Esophagus squamous epithelium (tissue), 5 donors: ENCODE results near the gene ADGRE3. TPM values are rescaled to one million over a fixed set of nuclear protein-coding genes. Genes with fewer than 3 reads are reported as not detected.

Experiments used
- DNase-seq: peaks from one replicate; lab custom pipeline; 2025; lab: John Stamatoyannopoulos, UW
- H3K27ac ChIP-seq, 4 donors: fragments of 200-600 bp; sonication (generic); one replicate each; pipeline ENCODE4 v1.5.1; 2016 to 2019; ENCODE audit warnings: mild to moderate bottlenecking in 1 of 4
- H3K27me3 ChIP-seq, 4 donors: fragments of 200-600 bp; sonication (generic); 1 replicate in 3 of 4; 2 replicates in 1 of 4; pipeline versions ENCODE4 v1.5.1 to v1.6.0; 2017 to 2021; ENCODE audit warnings: antibody characterized with exemption in 1 of 4
- H3K36me3 ChIP-seq, 3 donors: fragments of 200-600 bp; sonication (generic); one replicate each; pipeline ENCODE4 v1.5.1; 2016 to 2019
- H3K4me1 ChIP-seq, 3 donors: fragments of 200-600 bp; sonication (generic); one replicate each; pipeline ENCODE4 v1.5.1; 2017 to 2019
- H3K4me3 ChIP-seq, 4 donors: fragments of 200-600 bp; sonication (generic); 1 replicate in 3 of 4; 2 replicates in 1 of 4; pipeline ENCODE4 v1.5.1; 2016 to 2019; ENCODE audit warnings: mild to moderate bottlenecking in 2 of 4, moderate library complexity in 1 of 4
- H3K9me3 ChIP-seq, 3 donors: fragments of 200-600 bp; sonication (generic); one replicate each; pipeline ENCODE4 v1.5.1; 2016 to 2019
- CTCF ChIP-seq, 6 experiments: fragments of 450-650 bp in 4 of 6; fragments of 200-600 bp in 2 of 6; sonication (generic) in 2 of 6; IDR thresholded peaks; one replicate each; pipeline ENCODE4 v1.5.1; 2016 to 2019; ENCODE audit warnings: antibody characterized with exemption in 6 of 6, mild to moderate bottlenecking in 4 of 6, moderate library complexity in 4 of 6
- POLR2A ChIP-seq, 4 donors: fragments of 450-650 bp; IDR thresholded peaks; one replicate each; pipeline ENCODE4 v1.6.1; 2017; ENCODE audit warnings: antibody characterized with exemption in 4 of 4, mild to moderate bottlenecking in 4 of 4, moderate library complexity in 3 of 4
- WGBS, 2 donors: methylation state at CpG; one replicate each; pipeline ENCODE4 v1.1.5; 2018; 5-methylcytosine and 5-hydroxymethylcytosine counted together
- intact Hi-C: fragments of 100-400 bp; cut with DNase I; formaldehyde crosslinking; loops from one replicate; pipeline ENCODE4 v1.15.0; 2022
- total RNA-seq, 4 donors: library from RNA; depleted of rRNA; stranded (reverse); fragments of >200 nt; gene quantifications; one replicate each; pipeline ENCODE4 v1.1.0, GENCODE V29; 2016
- donor health status: DM: yes; HTN: yes; CAD: no.

ADGRE3 gene
- total RNA-seq, 4 donors from 2014 or later, result 0.29 TPM; not detected in 3

DNA sequence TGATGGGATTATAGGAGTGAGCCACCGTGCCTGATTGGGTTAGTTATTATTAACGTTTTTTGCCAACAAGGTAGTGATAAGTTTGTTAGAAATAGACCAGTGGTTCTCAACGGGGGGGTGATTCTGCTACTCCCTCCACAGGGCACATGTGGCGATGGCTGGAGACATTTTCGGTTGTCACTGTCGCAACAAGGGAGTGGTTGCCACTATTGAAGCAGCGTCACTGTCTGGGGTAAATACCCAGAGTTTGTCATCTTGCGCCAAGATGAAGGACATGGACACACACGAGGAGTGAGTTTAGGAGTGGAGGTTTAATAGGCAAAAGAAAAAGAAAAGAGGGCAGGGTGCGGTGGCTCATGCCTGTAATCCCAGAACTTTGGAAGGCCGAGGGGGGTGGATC, 18.9 kb downstream of the ADGRE3 start:
- 62 to 66% methylated on average over 10 to 11 of the region's 11 CpGs for WGBS, 2 donors
- H3K4me1 ChIP-seq, result no peaks in the 10 kb centered on the region
- no peak for DNase-seq
- no peaks in the 10 kb centered on the region for H3K9me3 ChIP-seq
- H3K27ac ChIP-seq, result no peak overlapping the region
- H3K4me3 ChIP-seq, result no peak overlapping the region
- H3K36me3 ChIP-seq, result no peaks in the 10 kb centered on the region
- H3K27me3 ChIP-seq, result peaks cover 0 to 22% (median 0%) of the 10 kb centered on the region in 4 donors
- intact Hi-C loops, result no loop called here
- TF ChIP-seq POLR2A (IDR thresholded peaks at IDR 0.05) (no peak), CTCF (IDR thresholded peaks at IDR 0.05) (no peak)

DNA sequence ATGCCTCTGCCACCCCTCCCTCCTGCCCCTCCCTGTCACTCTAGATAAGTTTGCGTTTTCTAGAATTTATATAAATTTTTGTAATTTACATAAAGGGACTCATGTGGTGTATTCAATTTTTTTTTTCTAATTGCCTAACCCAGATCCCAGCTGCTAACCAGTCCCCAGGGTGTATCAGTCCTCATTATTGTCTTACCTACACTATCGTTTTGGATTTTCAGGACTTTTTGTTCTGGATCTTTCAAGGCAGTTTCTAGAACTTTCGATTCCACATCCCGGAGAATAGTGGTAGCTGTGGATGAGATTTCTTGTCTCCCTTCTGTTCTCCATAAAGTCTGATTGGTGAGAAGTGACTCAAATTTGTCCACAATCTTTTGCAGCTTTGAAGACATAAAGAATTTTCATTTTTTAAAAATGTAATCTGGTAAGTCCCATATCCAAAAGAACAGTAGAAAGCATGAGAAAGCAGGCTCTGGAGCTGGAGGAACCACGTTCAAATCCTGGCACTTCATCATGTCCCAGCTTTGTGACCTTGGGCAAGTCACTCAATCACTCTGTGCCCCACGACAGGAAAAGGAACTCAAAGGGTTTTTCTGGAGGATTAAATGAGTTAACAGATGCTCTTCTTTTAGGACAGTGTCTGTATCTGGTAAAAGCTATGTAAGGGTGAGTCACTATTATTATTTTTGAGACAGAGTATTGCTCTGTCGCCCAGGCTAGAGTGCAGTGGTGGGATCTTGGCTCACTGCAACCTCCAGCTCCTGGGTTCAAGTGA, 19.7 kb downstream of the ADGRE3 start:
- intact Hi-C loops, result no loop called here
- H3K27ac ChIP-seq, result no peak overlapping the region
- no peak for DNase-seq
- TF ChIP-seq CTCF (IDR thresholded peaks at IDR 0.05), result no peak
- TF ChIP-seq POLR2A (IDR thresholded peaks at IDR 0.05), result no peak
- H3K27me3 ChIP-seq, result peaks cover 0 to 22% (median 0%) of the 10 kb centered on the region in 4 donors
- H3K4me1 ChIP-seq, result no peaks in the 10 kb centered on the region
- no peak overlapping the region for H3K4me3 ChIP-seq
- WGBS, 2 donors, result 61 to 68% methylated on average over 7 of the region's 7 CpGs
- H3K9me3 ChIP-seq, result no peaks in the 10 kb centered on the region
- no peaks in the 10 kb centered on the region for H3K36me3 ChIP-seq

GRCh38 chr19:14650161-14650560, 24.5 kb downstream of the ADGRE3 start:
- H3K9me3 ChIP-seq, result no peaks in the 10 kb centered on the region
- WGBS, 2 donors, result 66 to 72% methylated on average over 2 of the region's 2 CpGs
- H3K4me3 ChIP-seq, result no peak overlapping the region
- H3K36me3 ChIP-seq, result no peaks in the 10 kb centered on the region
- H3K27me3 ChIP-seq, result peaks cover 0 to 29% (median 0%) of the 10 kb centered on the region in 4 donors
- H3K4me1 ChIP-seq, result no peaks in the 10 kb centered on the region
- DNase-seq, result no peak
- intact Hi-C loops, result no loop called here
- TF ChIP-seq CTCF (IDR thresholded peaks at IDR 0.05), result no peak
- no peak for TF ChIP-seq POLR2A (IDR thresholded peaks at IDR 0.05)
- H3K27ac ChIP-seq, result no peak overlapping the region

DNA sequence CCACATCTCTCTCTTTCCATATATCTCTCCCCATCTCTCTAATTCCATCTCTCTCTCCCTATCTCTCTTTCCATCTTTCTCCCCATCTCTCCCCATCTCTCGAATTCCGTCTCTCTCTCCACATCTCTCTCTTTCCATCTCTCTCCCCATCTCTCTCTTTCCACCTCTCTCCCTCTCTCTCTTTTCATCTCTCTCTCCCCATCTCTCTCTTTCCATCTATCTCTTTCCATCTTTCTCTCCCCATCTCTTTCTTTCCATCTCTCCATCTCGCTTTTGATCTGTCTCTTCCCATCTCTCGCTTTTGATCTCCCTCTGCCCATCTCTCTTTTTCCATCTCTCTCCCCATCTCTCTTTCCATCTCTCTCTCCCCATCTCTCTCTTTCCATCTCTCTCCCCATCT, 25.6 kb downstream of the ADGRE3 start:
- TF ChIP-seq POLR2A (IDR thresholded peaks at IDR 0.05), result no peak
- TF ChIP-seq CTCF (IDR thresholded peaks at IDR 0.05), result no peak
- WGBS, 2 donors, result 69 to 70% methylated on average over 4 of the region's 4 CpGs

DNA sequence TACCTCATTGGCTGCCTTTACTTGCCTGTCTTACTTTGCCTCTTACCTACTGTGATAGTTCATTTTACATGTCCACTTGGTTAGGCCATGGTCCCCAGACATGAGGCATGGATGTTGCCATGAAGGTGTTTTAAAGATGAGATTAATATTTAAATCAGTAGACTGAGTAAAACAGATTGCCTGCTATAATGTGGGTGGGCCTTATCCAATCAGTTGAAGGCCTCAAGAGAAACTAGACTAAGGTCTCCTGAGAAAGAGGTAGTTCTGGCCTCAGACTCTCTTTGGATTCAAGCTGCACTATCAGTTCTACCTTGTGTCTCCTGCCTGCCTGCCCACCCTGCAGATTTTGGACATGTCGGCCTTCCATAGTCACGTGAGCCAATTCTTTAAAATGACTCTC, 26.1 kb downstream of the ADGRE3 start:
- DNase-seq, result no peak
- H3K36me3 ChIP-seq, result no peaks in the 10 kb centered on the region
- no peak overlapping the region for H3K4me3 ChIP-seq
- 91 to 97% methylated on average over 2 of the region's 2 CpGs for WGBS, 2 donors
- no peak overlapping the region for H3K27ac ChIP-seq
- no peaks in the 10 kb centered on the region for H3K9me3 ChIP-seq
- no peaks in the 10 kb centered on the region for H3K4me1 ChIP-seq
- TF ChIP-seq CTCF (IDR thresholded peaks at IDR 0.05), result no peak
- intact Hi-C loops, result no loop called here
- H3K27me3 ChIP-seq, result peaks cover 0 to 42% (median 0%) of the 10 kb centered on the region in 4 donors

More for the DNA sequence above, 25.6 kb downstream of the ADGRE3 start:
- H3K27me3 ChIP-seq, result peaks cover 0 to 38% (median 0%) of the 10 kb centered on the region in 4 donors
- intact Hi-C loops, result no loop called here
- H3K9me3 ChIP-seq, result no peaks in the 10 kb centered on the region
- no peak overlapping the region for H3K4me3 ChIP-seq
- no peaks in the 10 kb centered on the region for H3K4me1 ChIP-seq
- no peaks in the 10 kb centered on the region for H3K36me3 ChIP-seq
- no peak for DNase-seq
- H3K27ac ChIP-seq, result no peak overlapping the region
